ENCODE results near the gene SSB. TPM values are rescaled to one million over a fixed set of nuclear protein-coding genes. Genes with fewer than 3 reads are reported as not detected.

SSB gene
- total RNA-seq, 1 experiment from 2014 or later, result 119 TPM

DNA sequence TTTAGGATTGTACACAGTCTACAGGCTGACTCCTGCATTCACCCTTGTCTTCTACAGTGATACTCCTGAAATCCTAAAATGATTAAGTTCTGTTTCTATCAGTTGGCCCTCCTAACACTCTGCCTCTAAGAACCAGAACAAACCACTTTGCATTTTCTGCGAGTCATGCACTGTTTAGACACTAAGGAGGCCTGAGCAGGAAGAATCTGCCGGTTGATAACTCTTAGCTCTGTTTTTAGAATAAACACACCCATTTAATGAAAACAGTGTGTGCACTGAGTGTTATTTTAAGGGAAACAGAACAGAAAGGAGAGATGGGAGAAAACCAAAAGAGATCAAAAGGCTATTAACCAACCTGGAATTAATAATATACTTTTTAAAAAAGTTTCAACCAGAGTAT is 22.9 kb upstream of the SSB start:
- no peak for ATAC-seq
- ChIA-PET CTCF (no interaction called here), POLR2A (interaction anchor here (0.6 kb wide), 1 partner anchor 84 kb away, joined by 7 read pairs; no protein-coding TSS in a partner anchor)
- Histone ChIP-seq H3K36me3 (ENCODE audit: control insufficient read depth, insufficient read depth, low read length) (no peaks in the 10 kb centered on the region), H3K9me3 (ENCODE audit: control insufficient read depth, insufficient read depth, low read depth, low read length) (no peaks in the 10 kb centered on the region), H3K27ac (ENCODE audit: low read length) (no peak overlapping the region), H3K27me3 (ENCODE audit: control insufficient read depth, insufficient read depth, low read length) (no peaks in the 10 kb centered on the region), H3K4me1 (ENCODE audit: control insufficient read depth, insufficient read depth, low read length) (no peaks in the 10 kb centered on the region), H3K4me3 (ENCODE audit: low read depth in 2 of 2, low read length in 2 of 2) (no peak overlapping the region)
- no peak for DNase-seq (ENCODE audit: low read depth, low spot score)
- TF ChIP-seq TCF7L2 (IDR thresholded peaks at IDR 0.05; ENCODE audit: low read depth, low read length) (no peak), SIN3A (IDR thresholded peaks at IDR 0.05; ENCODE audit: borderline replicate concordance, insufficient read depth, low read depth, low read length) (no peak), POLR2AphosphoS5 (IDR thresholded peaks at IDR 0.05; ENCODE audit: low read depth, low read length) (no peak), CTCF (IDR thresholded peaks at IDR 0.05) (no peak)
- TF ChIP-seq, protein P1, sequence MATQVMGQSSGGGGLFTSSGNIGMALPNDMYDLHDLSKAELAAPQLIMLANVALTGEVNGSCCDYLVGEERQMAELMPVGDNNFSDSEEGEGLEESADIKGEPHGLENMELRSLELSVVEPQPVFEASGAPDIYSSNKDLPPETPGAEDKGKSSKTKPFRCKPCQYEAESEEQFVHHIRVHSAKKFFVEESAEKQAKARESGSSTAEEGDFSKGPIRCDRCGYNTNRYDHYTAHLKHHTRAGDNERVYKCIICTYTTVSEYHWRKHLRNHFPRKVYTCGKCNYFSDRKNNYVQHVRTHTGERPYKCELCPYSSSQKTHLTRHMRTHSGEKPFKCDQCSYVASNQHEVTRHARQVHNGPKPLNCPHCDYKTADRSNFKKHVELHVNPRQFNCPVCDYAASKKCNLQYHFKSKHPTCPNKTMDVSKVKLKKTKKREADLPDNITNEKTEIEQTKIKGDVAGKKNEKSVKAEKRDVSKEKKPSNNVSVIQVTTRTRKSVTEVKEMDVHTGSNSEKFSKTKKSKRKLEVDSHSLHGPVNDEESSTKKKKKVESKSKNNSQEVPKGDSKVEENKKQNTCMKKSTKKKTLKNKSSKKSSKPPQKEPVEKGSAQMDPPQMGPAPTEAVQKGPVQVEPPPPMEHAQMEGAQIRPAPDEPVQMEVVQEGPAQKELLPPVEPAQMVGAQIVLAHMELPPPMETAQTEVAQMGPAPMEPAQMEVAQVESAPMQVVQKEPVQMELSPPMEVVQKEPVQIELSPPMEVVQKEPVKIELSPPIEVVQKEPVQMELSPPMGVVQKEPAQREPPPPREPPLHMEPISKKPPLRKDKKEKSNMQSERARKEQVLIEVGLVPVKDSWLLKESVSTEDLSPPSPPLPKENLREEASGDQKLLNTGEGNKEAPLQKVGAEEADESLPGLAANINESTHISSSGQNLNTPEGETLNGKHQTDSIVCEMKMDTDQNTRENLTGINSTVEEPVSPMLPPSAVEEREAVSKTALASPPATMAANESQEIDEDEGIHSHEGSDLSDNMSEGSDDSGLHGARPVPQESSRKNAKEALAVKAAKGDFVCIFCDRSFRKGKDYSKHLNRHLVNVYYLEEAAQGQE (IDR thresholded peaks at IDR 0.05; ENCODE audit: insufficient read depth in 1 of 2, low read depth in 2 of 2, low read length in 1 of 2), result no peak
- in situ Hi-C loops (cut with HindIII; ENCODE audit: low pct_unique_long_range_greater_than_20kb, low sequenced_read_pairs), result no loop called here
- BruUV-seq (replicated peaks), result no TSS peak
- intact Hi-C loops (cut with micrococcal nuclease; ENCODE audit: unreplicated experiment), result no loop called here

DNA sequence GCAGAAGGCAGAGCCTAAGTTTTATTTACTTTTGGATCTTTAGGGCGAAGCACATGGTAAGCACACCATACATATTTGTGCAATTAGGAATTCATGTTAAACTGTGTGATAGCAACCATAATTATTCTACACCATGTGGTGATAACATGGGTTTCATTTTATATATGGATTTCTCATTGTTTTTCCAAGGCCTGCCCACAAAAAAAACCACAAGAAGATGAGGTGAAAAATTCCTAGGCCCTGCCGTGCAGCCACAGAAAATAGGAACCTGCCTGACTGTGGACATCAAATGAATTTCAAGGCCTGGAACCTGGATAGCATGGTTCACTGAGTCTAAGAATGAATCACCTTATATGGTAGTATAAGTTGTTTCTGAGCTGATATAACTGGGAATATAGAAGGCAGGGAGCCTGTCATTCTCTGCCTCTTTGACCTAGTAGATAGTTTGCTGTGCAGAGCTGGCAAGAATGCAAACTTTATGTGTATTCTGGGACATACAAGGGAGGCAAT is 22.4 kb upstream of the SSB start:
- no peaks in the 10 kb centered on the region for H3K27me3 ChIP-seq (ENCODE audit: control insufficient read depth, insufficient read depth, low read length)
- BruUV-seq (replicated peaks), result no TSS peak
- in situ Hi-C loops (cut with HindIII; ENCODE audit: low pct_unique_long_range_greater_than_20kb, low sequenced_read_pairs) (no loop called here), intact Hi-C loops (cut with micrococcal nuclease; ENCODE audit: unreplicated experiment) (no loop called here)
- H3K27ac ChIP-seq (ENCODE audit: low read length), result no peak overlapping the region
- no peaks in the 10 kb centered on the region for H3K36me3 ChIP-seq (ENCODE audit: control insufficient read depth, insufficient read depth, low read length)
- TF ChIP-seq TCF7L2 (IDR thresholded peaks at IDR 0.05; ENCODE audit: low read depth, low read length) (no peak), SIN3A (IDR thresholded peaks at IDR 0.05; ENCODE audit: borderline replicate concordance, insufficient read depth, low read depth, low read length) (no peak), CTCF (IDR thresholded peaks at IDR 0.05) (no peak), POLR2AphosphoS5 (IDR thresholded peaks at IDR 0.05; ENCODE audit: low read depth, low read length) (no peak)
- TF ChIP-seq, protein P1 (IDR thresholded peaks at IDR 0.05; ENCODE audit: insufficient read depth in 1 of 2, low read depth in 2 of 2, low read length in 1 of 2), result no peak
- ChIA-PET POLR2A (no interaction called here), CTCF (no interaction called here)
- DNase-seq (ENCODE audit: low read depth, low spot score) (no peak), ATAC-seq (no peak)
- no peaks in the 10 kb centered on the region for H3K4me1 ChIP-seq (ENCODE audit: control insufficient read depth, insufficient read depth, low read length)
- no peaks in the 10 kb centered on the region for H3K9me3 ChIP-seq (ENCODE audit: control insufficient read depth, insufficient read depth, low read depth, low read length)
- H3K4me3 ChIP-seq (ENCODE audit: low read depth in 2 of 2, low read length in 2 of 2), result no peak overlapping the region
